ENCODE data around the gene LRRC74A.
"Not testable (repeated sequence)": the region's sequence is repeated elsewhere in the genome, so short reads cannot be mapped to it uniquely, and the experiment has no call there.

LRRC74A gene

GRCh38 chr14:76880449-76880848 lies 54.2 kb downstream of the LRRC74A start:
- FAIRE-seq = no peak
- TF ChIP-seq POU2F2 (IDR thresholded peaks at IDR 0.05; ENCODE audit: low read depth, low read length) = no peak
- no peak for TF ChIP-seq TAF1 (IDR thresholded peaks at IDR 0.05; ENCODE audit: low read depth, low read length)
- TF ChIP-seq POLR2A (IDR thresholded peaks at IDR 0.05; ENCODE audit: low read depth, low read length) = no peak
- no peak for TF ChIP-seq POLR2AphosphoS5 (IDR thresholded peaks at IDR 0.05; ENCODE audit: low read depth, low read length)
- no peak for TF ChIP-seq PAX5 (IDR thresholded peaks at IDR 0.05; ENCODE audit: insufficient read depth, low read length, severe bottlenecking)
- TF ChIP-seq SPI1 (IDR thresholded peaks at IDR 0.05; ENCODE audit: low read depth, low read length) = no peak
- no peak for DNase-seq (ENCODE audit: insufficient read length, low spot score)

GRCh38 chr14:76881348-76881747 lies 55.1 kb downstream of the LRRC74A start:
- TF ChIP-seq TAF1 (IDR thresholded peaks at IDR 0.05; ENCODE audit: low read depth, low read length) (no peak), POU2F2 (IDR thresholded peaks at IDR 0.05; ENCODE audit: low read depth, low read length) (no peak)
- DNase-seq (ENCODE audit: insufficient read length, low spot score) = no peak
- FAIRE-seq = no peak

- no peak for FAIRE-seq
- TF ChIP-seq TAF1 (IDR thresholded peaks at IDR 0.05; ENCODE audit: low read depth, low read length) (no peak), PAX5 (IDR thresholded peaks at IDR 0.05; ENCODE audit: insufficient read depth, low read length, severe bottlenecking) (no peak), SPI1 (IDR thresholded peaks at IDR 0.05; ENCODE audit: low read depth, low read length) (no peak), POLR2A (IDR thresholded peaks at IDR 0.05; ENCODE audit: low read depth, low read length) (no peak), POU2F2 (IDR thresholded peaks at IDR 0.05; ENCODE audit: low read depth, low read length) (no peak), POLR2AphosphoS5 (IDR thresholded peaks at IDR 0.05; ENCODE audit: low read depth, low read length) (no peak)
- no peak for DNase-seq (ENCODE audit: insufficient read length, low spot score)
Measured at GRCh38 chr14:76882651-76883050, 56.4 kb downstream of the LRRC74A start.

- TF ChIP-seq SPI1 (IDR thresholded peaks at IDR 0.05; ENCODE audit: low read depth, low read length) = no peak
- no peak for TF ChIP-seq POLR2A (IDR thresholded peaks at IDR 0.05; ENCODE audit: low read depth, low read length)
- TF ChIP-seq POLR2AphosphoS5 (IDR thresholded peaks at IDR 0.05; ENCODE audit: low read depth, low read length) = no peak
- TF ChIP-seq TAF1 (IDR thresholded peaks at IDR 0.05; ENCODE audit: low read depth, low read length) = no peak
- no peak for TF ChIP-seq PAX5 (IDR thresholded peaks at IDR 0.05; ENCODE audit: insufficient read depth, low read length, severe bottlenecking)
- TF ChIP-seq POU2F2 (IDR thresholded peaks at IDR 0.05; ENCODE audit: low read depth, low read length) = no peak
- FAIRE-seq = no peak
Measured at GRCh38 chr14:76883447-76883846, 57.2 kb downstream of the LRRC74A start.

GRCh38 chr14:76884394-76884793 lies 58.2 kb downstream of the LRRC74A start:
- DNase-seq (ENCODE audit: insufficient read length, low spot score) = no peak

More at GRCh38 chr14:76883447-76883846, 57.2 kb downstream of the LRRC74A start:
- no peak for DNase-seq (ENCODE audit: insufficient read length, low spot score)

GRCh38 chr14:76884853-76885276 lies 58.7 kb downstream of the LRRC74A start:
- no peak for FAIRE-seq
- TF ChIP-seq POLR2A (IDR thresholded peaks at IDR 0.05; ENCODE audit: low read depth, low read length) (no peak), SPI1 (IDR thresholded peaks at IDR 0.05; ENCODE audit: low read depth, low read length) (no peak), PAX5 (IDR thresholded peaks at IDR 0.05; ENCODE audit: insufficient read depth, low read length, severe bottlenecking) (no peak), TAF1 (IDR thresholded peaks at IDR 0.05; ENCODE audit: low read depth, low read length) (no peak), POLR2AphosphoS5 (IDR thresholded peaks at IDR 0.05; ENCODE audit: low read depth, low read length) (no peak), POU2F2 (IDR thresholded peaks at IDR 0.05; ENCODE audit: low read depth, low read length) (no peak)
- DNase-seq (ENCODE audit: insufficient read length, low spot score) = no peak

More at GRCh38 chr14:76884394-76884793, 58.2 kb downstream of the LRRC74A start:
- no peak for TF ChIP-seq PAX5 (IDR thresholded peaks at IDR 0.05; ENCODE audit: insufficient read depth, low read length, severe bottlenecking)
- no peak for TF ChIP-seq POLR2AphosphoS5 (IDR thresholded peaks at IDR 0.05; ENCODE audit: low read depth, low read length)
- TF ChIP-seq SPI1 (IDR thresholded peaks at IDR 0.05; ENCODE audit: low read depth, low read length) = no peak
- TF ChIP-seq POU2F2 (IDR thresholded peaks at IDR 0.05; ENCODE audit: low read depth, low read length) = no peak
- no peak for TF ChIP-seq TAF1 (IDR thresholded peaks at IDR 0.05; ENCODE audit: low read depth, low read length)
- TF ChIP-seq POLR2A (IDR thresholded peaks at IDR 0.05; ENCODE audit: low read depth, low read length) = no peak
- FAIRE-seq = no peak

GRCh38 chr14:76887191-76887590 lies 61.0 kb downstream of the LRRC74A start:
- no peak for FAIRE-seq
- no peak for DNase-seq (ENCODE audit: insufficient read length, low spot score)
- TF ChIP-seq POLR2A (IDR thresholded peaks at IDR 0.05; ENCODE audit: low read depth, low read length) = no peak
- no peak for TF ChIP-seq SPI1 (IDR thresholded peaks at IDR 0.05; ENCODE audit: low read depth, low read length)
- TF ChIP-seq POLR2AphosphoS5 (IDR thresholded peaks at IDR 0.05; ENCODE audit: low read depth, low read length) = no peak
- no peak for TF ChIP-seq POU2F2 (IDR thresholded peaks at IDR 0.05; ENCODE audit: low read depth, low read length)

GRCh38 chr14:76891391-76891790 lies 65.2 kb downstream of the LRRC74A start:
- TF ChIP-seq POLR2AphosphoS5 (IDR thresholded peaks at IDR 0.05; ENCODE audit: low read depth, low read length) = no peak
- no peak for TF ChIP-seq SPI1 (IDR thresholded peaks at IDR 0.05; ENCODE audit: low read depth, low read length)
- no peak for TF ChIP-seq TAF1 (IDR thresholded peaks at IDR 0.05; ENCODE audit: low read depth, low read length)
- no peak for TF ChIP-seq PAX5 (IDR thresholded peaks at IDR 0.05; ENCODE audit: insufficient read depth, low read length, severe bottlenecking)
- TF ChIP-seq POLR2A (IDR thresholded peaks at IDR 0.05; ENCODE audit: low read depth, low read length) = no peak
- TF ChIP-seq POU2F2 (IDR thresholded peaks at IDR 0.05; ENCODE audit: low read depth, low read length) = no peak
- no peak for FAIRE-seq
- DNase-seq (ENCODE audit: insufficient read length, low spot score) = no peak

GRCh38 chr14:76894308-76894707 lies 68.1 kb downstream of the LRRC74A start:
- TF ChIP-seq POU2F2 (IDR thresholded peaks at IDR 0.05; ENCODE audit: low read depth, low read length) (no peak), TAF1 (IDR thresholded peaks at IDR 0.05; ENCODE audit: low read depth, low read length) (no peak), PAX5 (IDR thresholded peaks at IDR 0.05; ENCODE audit: insufficient read depth, low read length, severe bottlenecking) (no peak), POLR2AphosphoS5 (IDR thresholded peaks at IDR 0.05; ENCODE audit: low read depth, low read length) (no peak), POLR2A (IDR thresholded peaks at IDR 0.05; ENCODE audit: low read depth, low read length) (no peak)
- DNase-seq (ENCODE audit: insufficient read length, low spot score) (no peak), FAIRE-seq (no peak)

- not testable (repeated sequence) for FAIRE-seq; DNase-seq (ENCODE audit: insufficient read length, low spot score)
Measured at GRCh38 chr14:76898006-76898405, 71.8 kb downstream of the LRRC74A start.
